H1 (cell line): ENCODE measurements around the gene IFT25. TPM values are rescaled to one million over a fixed set of nuclear protein-coding genes. Genes with fewer than 3 reads are reported as not detected.

Experiments
- ATF2 ChIP-seq: IDR thresholded peaks from 2 replicates; pipeline ENCODE4 v1.6.1; 2012; ENCODE audit warnings: low read length, inconsistent platforms
- CEBPB ChIP-seq: IDR thresholded peaks from 2 replicates; pipeline ENCODE4 v1.6.1; 2012; ENCODE audit warnings: low read depth, low read length
- CHD1 ChIP-seq: IDR thresholded peaks from 2 replicates; pipeline ENCODE4 v1.6.1; 2012; ENCODE audit warnings: low read depth, low read length, improper control_type of control experiment
- CHD7 ChIP-seq: fragments of 300-600 bp; sonication (generic); IDR thresholded peaks from 2 replicates; pipeline ENCODE4 v1.7.1; 2012; ENCODE audit warnings: low read length, moderate library complexity, mild to moderate bottlenecking, inconsistent platforms; ENCODE audit not compliant: insufficient replicate concordance
- EZH2 ChIP-seq: fragments of 200-600 bp; sonication (generic); IDR thresholded peaks from 2 replicates; pipeline ENCODE4 v1.7.1; 2012; ENCODE audit warnings: low read depth, mild to moderate bottlenecking, moderate library complexity, low read length, inconsistent platforms; ENCODE audit not compliant: severe bottlenecking
- TAF1 ChIP-seq: IDR thresholded peaks from 2 replicates; pipeline ENCODE4 v1.6.1; 2011; ENCODE audit warnings: mild to moderate bottlenecking, low read depth, low read length
- TAF7 ChIP-seq: optimal IDR thresholded peaks from 2 replicates; pipeline ENCODE3; 2011; ENCODE audit warnings: low read depth, mild to moderate bottlenecking, inconsistent platforms, low read length, moderate library complexity, borderline replicate concordance
- polyA plus RNA-seq, 7 experiments: library from polyadenylated mRNA; depleted of rRNA in 3 of 7; stranded (reverse) in 5 of 7; unstranded in 2 of 7; fragments of >200 nt in 5 of 7; fragments of 200-250 nt in 2 of 7; gene quantifications; 1 replicate in 5 of 7; 2 replicates in 1 of 7; 4 replicates in 1 of 7; pipeline versions ENCODE4 v1.2.1 to v1.2.3, GENCODE V29; 2011 to 2013; ENCODE audit warnings: missing spikeins in 2 of 7, mixed read lengths in 2 of 7
- total RNA-seq: library from RNA; stranded (reverse); fragmentation: NEBNext Ultra II Directional; extraction: Animal tissue kit (Norgen Biotek cat#: 25700); gene quantifications from 2 replicates; pipeline ENCODE4 v1.2.1, GENCODE V29; 2021

The IFT25 gene
- total and polyA plus RNA-seq, 2 of the 8 experiments (the other 6 are each of a cell fraction or from before 2014, with no cell fraction given): 15.0 to 36.3 TPM

DNA sequence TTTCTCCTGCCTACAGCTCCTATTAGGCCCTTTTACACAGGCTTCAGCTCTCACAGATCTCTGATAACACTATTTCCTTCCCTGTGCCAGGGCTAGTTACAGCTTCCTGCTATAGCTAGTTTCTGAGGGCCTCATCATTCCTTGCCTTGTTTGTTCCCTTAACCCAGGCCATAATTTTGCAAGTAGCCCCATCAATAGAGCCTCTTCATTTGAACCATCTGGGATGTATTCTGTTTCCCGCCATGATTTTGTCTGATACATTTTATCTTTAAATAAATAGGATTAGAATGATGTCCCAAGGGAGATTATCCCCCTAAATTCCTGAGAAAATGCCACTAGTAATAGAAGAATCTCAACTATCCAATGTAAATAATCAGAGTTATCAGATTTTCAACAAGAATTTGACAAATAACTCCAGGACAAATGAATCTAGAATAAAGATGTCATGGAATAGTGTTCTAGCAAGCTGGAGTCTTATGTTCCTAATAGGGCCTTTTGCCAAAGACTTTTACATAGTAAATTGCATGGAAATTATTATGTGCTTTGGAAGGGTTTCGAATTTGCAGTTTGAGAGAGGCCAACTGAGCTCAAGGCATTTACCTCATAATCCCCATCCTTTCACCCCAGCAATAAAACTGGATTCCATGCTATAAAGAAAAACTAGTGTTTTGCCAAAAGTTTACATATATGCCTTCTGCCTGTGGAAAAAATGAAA lies 16.1 kb downstream of the IFT25 start (continued):
- no peak for TF ChIP-seq ATF2
- no peak for TF ChIP-seq CHD7
- no peak for TF ChIP-seq CEBPB
- TF ChIP-seq TAF1: no peak
- no peak for TF ChIP-seq EZH2
- no peak for TF ChIP-seq CHD1
- no peak for TF ChIP-seq TAF7
